Measurements from ENCODE around the gene NEURL3.
A peak's percentile ranks its signal among the peaks of the same experiment; 100 is the strongest.
"Not testable (repeated sequence)": the region's sequence is repeated elsewhere in the genome, so short reads cannot be mapped to it uniquely, and the experiment has no call there.

The NEURL3 gene

DNA sequence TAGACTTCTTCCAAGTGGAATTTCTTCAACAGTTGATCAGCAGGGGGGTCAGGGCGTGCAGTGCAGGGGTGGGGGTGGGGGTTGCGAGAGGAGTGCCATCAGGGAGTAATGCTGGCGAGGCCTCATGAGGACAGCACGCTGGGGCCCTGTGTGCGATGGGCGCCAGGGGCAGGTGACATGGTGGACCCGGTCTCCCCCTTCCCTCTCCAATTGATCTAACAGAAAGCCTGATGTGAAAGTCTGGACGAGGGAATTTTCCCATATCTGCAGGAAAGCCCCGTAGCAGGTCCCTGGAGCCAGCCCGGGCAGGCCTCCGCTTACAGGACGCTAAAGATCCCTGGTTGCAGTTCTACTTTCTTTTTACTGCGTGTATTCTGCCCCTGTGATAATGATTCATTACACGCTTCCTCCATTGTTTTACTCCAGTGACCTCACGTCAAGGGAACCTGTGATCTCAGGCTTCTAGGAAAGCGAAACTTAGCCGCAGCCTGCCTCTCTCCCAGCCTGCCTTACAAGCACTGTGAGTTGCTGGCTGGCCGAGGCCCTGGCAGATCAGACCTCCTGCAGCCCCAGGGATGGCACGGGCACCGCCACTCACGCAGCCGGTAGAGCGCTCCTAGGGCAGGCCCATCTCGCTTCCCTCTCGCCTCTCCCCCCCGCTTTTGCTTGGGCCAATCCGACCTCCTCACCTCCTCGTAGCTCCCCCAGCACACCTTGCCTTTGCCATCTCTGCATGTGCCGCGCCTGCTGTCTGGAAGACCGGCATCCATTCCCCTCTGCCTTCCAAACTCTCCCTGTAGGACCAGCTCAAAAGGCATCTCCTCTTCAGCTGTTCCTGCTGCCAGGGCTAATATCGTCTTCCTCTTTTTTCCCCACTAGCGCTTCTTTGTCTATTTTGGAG is 19.2 kb downstream of the NEURL3 start:
- Histone ChIP-seq H3K4me1 (no peaks in the 10 kb centered on the region), H3K9me3 (peaks cover 3% of the 10 kb centered on the region; the same call in 1 of the 2 replicates), H3K36me3 (replicated peaks) (no peaks in the 10 kb centered on the region), H3K4me3 (no peak overlapping the region), H3K27me3 (ENCODE audit: low read depth) (peaks cover 7% of the 10 kb centered on the region)
- DNase-seq (ENCODE audit: low spot score in 2 of 2): no peak
- in situ Hi-C loops (cut with MboI; ENCODE audit: low sequenced_read_pairs): no loop called here

- DNase-seq (ENCODE audit: low spot score in 2 of 2): no peak
- no peak overlapping the region for H3K4me3 ChIP-seq
Measured at GRCh38 chr2:96485350-96485749, 19.8 kb downstream of the NEURL3 start.

GRCh38 chr2:96484091-96484490 is 21.1 kb downstream of the NEURL3 start:
- no peak overlapping the region for H3K4me3 ChIP-seq
- no peaks in the 10 kb centered on the region; the same call in 1 of the 2 replicates for H3K27me3 ChIP-seq (ENCODE audit: low read depth)
- H3K4me1 ChIP-seq: no peaks in the 10 kb centered on the region
- in situ Hi-C loops (cut with MboI; ENCODE audit: low sequenced_read_pairs): no loop called here
- no peak for DNase-seq (ENCODE audit: low spot score in 2 of 2)
- no peaks in the 10 kb centered on the region for H3K36me3 ChIP-seq (replicated peaks)
- H3K9me3 ChIP-seq: no peaks in the 10 kb centered on the region

More at GRCh38 chr2:96485350-96485749, 19.8 kb downstream of the NEURL3 start:
- Histone ChIP-seq H3K27me3 (ENCODE audit: low read depth) (peaks cover 7% of the 10 kb centered on the region), H3K4me1 (no peaks in the 10 kb centered on the region), H3K9me3 (peaks cover 1% of the 10 kb centered on the region; the same call in 1 of the 2 replicates), H3K36me3 (replicated peaks) (no peaks in the 10 kb centered on the region)
- in situ Hi-C loops (cut with MboI; ENCODE audit: low sequenced_read_pairs): no loop called here

DNA sequence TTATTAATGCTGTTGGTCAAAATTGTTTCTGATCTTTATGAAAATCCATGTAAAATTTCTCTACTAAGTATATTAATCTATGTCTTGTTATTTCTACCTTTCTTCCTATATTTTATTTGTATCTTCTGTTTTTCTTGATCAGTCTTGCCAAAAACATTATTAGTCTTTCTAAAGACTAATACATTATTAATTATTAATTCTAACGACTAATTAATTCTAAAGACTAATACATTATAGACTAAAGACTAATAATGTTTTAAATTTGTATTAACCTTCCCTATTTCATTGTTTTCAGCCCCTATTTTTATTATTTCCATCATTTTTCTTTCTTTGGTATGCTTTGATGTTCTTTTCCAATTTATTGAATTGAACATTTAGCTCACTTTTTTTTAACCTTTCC is 27.7 kb downstream of the NEURL3 start:
- Histone ChIP-seq H3K9me3 (no peaks in the 10 kb centered on the region), H3K4me1 (no peaks in the 10 kb centered on the region), H3K4me3 (no peak overlapping the region), H3K36me3 (replicated peaks) (no peaks in the 10 kb centered on the region), H3K27me3 (ENCODE audit: low read depth) (peaks cover 18% of the 10 kb centered on the region)
- in situ Hi-C loops (cut with MboI; ENCODE audit: low sequenced_read_pairs): no loop called here
- no peak for DNase-seq (ENCODE audit: low spot score in 2 of 2)

DNA sequence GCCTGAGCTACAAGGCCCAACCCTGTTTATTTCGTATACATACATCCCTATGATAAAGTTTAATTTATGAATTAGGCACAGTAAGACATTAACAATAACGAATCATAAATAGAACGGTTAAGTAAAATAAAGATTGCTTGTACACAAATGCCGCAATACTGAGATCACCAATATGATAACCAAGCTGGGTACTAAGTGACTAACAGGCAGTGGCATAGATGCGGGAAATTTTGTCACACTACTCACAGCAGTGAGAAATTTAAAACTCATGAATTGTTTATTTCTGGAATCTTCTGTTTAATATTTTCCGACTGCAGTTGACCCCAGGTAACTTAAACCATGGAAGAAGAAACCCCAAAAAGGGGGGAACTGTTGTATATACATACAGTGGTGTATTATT is 33.4 kb downstream of the NEURL3 start:
- Histone ChIP-seq H3K4me3 (no peak overlapping the region), H3K27me3 (ENCODE audit: low read depth) (peaks cover 5% of the 10 kb centered on the region; the same call in 1 of the 2 replicates), H3K9me3 (no peaks in the 10 kb centered on the region), H3K4me1 (no peaks in the 10 kb centered on the region), H3K36me3 (replicated peaks) (no peaks in the 10 kb centered on the region)
- no peak for DNase-seq (ENCODE audit: low spot score in 2 of 2)
- in situ Hi-C loops (cut with MboI; ENCODE audit: low sequenced_read_pairs): no loop called here

- in situ Hi-C loops (cut with MboI; ENCODE audit: low sequenced_read_pairs): no loop called here
- Histone ChIP-seq H3K36me3 (replicated peaks) (no peaks in the 10 kb centered on the region), H3K4me1 (no peaks in the 10 kb centered on the region), H3K4me3 (no peak overlapping the region), H3K9me3 (no peaks in the 10 kb centered on the region), H3K27me3 (ENCODE audit: low read depth) (peaks cover 5% of the 10 kb centered on the region; the same call in 1 of the 2 replicates)
- peak in 1 of 2 experiments; percentile 49 for DNase-seq (ENCODE audit: low spot score in 2 of 2)
Measured at GRCh38 chr2:96470636-96471035, 34.5 kb downstream of the NEURL3 start.

- DNase-seq (ENCODE audit: low spot score in 2 of 2): no peak
- Histone ChIP-seq H3K4me3 (no peak overlapping the region), H3K36me3 (replicated peaks) (no peaks in the 10 kb centered on the region), H3K4me1 (no peaks in the 10 kb centered on the region), H3K27me3 (ENCODE audit: low read depth) (peaks cover under 1% of the 10 kb centered on the region), H3K9me3 (no peaks in the 10 kb centered on the region)
- in situ Hi-C loops (cut with MboI; ENCODE audit: low sequenced_read_pairs): no loop called here
Measured at GRCh38 chr2:96470109-96470508, 35.0 kb downstream of the NEURL3 start.

- no peaks in the 10 kb centered on the region; the same call in 1 of the 2 replicates for H3K27me3 ChIP-seq (ENCODE audit: low read depth)
- in situ Hi-C loops (cut with MboI; ENCODE audit: low sequenced_read_pairs): no loop called here
Measured at GRCh38 chr2:96468904-96469303, 36.3 kb downstream of the NEURL3 start.

GRCh38 chr2:96464651-96465050 is 40.5 kb downstream of the NEURL3 start:
- H3K4me3 ChIP-seq: no peak overlapping the region
- no peaks in the 10 kb centered on the region; the same call in 1 of the 2 replicates for H3K9me3 ChIP-seq
- in situ Hi-C loops (cut with MboI; ENCODE audit: low sequenced_read_pairs): no loop called here
- H3K4me1 ChIP-seq: no peaks in the 10 kb centered on the region
- no peaks in the 10 kb centered on the region for H3K36me3 ChIP-seq (replicated peaks)
- H3K27me3 ChIP-seq (ENCODE audit: low read depth): no peaks in the 10 kb centered on the region; the same call in 1 of the 2 replicates
- no peak for DNase-seq (ENCODE audit: low spot score in 2 of 2)

More at GRCh38 chr2:96468904-96469303, 36.3 kb downstream of the NEURL3 start:
- Histone ChIP-seq H3K36me3 (replicated peaks) (no peaks in the 10 kb centered on the region), H3K9me3 (no peaks in the 10 kb centered on the region), H3K4me1 (no peaks in the 10 kb centered on the region), H3K4me3 (no peak overlapping the region)
- DNase-seq (ENCODE audit: low spot score in 2 of 2): no peak

- Histone ChIP-seq H3K36me3 (replicated peaks) (no peaks in the 10 kb centered on the region), H3K4me3 (no peak overlapping the region), H3K27me3 (ENCODE audit: low read depth) (no peaks in the 10 kb centered on the region; the same call in 1 of the 2 replicates), H3K4me1 (no peaks in the 10 kb centered on the region), H3K9me3 (peaks cover 5% of the 10 kb centered on the region)
- in situ Hi-C loops (cut with MboI; ENCODE audit: low sequenced_read_pairs): no loop called here
- no peak for DNase-seq (ENCODE audit: low spot score in 2 of 2)
Measured at GRCh38 chr2:96464061-96464460, 41.1 kb downstream of the NEURL3 start.

DNA sequence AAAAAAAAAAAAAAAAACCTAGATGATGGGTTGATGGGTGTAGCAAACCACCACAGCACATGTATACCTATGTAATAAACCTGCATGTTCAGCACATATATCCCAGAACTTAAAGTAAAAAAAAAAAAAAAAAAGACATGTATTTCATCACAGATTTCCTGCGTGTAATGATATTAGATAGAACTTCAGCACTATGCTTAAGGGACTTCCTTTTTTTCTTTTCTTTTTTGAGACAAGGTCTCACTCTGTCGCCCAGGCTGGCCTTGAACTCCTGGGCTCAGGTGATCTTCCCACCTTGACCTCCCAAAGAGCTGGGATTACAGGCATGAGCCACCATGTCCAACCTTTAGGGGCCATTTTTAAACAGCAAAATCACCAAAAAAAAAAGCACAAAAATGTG is 42.0 kb downstream of the NEURL3 start:
- in situ Hi-C loops (cut with MboI; ENCODE audit: low sequenced_read_pairs): no loop called here
- no peak for DNase-seq (ENCODE audit: low spot score in 2 of 2)
- Histone ChIP-seq H3K4me3 (no peak overlapping the region), H3K36me3 (replicated peaks) (no peaks in the 10 kb centered on the region), H3K27me3 (ENCODE audit: low read depth) (no peaks in the 10 kb centered on the region; the same call in 1 of the 2 replicates), H3K4me1 (no peaks in the 10 kb centered on the region), H3K9me3 (peaks cover 8% of the 10 kb centered on the region)

DNA sequence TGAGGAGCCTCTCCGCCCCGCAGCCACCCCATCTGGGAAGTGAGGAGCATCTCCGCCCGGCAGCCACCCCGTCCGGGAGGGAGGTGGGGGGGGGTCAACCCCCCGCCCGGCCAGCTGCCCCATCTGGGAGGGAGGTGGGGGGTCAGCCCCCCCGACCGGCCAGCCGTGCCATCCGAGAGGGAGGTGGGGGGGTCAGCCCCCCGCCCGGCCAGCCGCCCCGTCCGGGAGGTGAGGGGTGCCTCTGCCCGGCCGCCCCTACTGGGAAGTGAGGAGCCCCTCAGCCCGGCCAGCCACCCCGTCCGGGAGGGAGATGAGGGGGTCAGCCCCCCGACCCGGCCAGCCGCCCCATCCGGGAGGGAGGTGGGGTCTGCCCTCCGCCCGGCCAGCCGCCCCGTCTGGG is 43.5 kb downstream of the NEURL3 start:
- H3K4me1 ChIP-seq; DNase-seq (ENCODE audit: low spot score in 2 of 2); H3K4me3 ChIP-seq; H3K9me3 ChIP-seq; H3K27me3 ChIP-seq (ENCODE audit: low read depth); in situ Hi-C loops (cut with MboI; ENCODE audit: low sequenced_read_pairs); H3K36me3 ChIP-seq (replicated peaks): not testable (repeated sequence)

DNA sequence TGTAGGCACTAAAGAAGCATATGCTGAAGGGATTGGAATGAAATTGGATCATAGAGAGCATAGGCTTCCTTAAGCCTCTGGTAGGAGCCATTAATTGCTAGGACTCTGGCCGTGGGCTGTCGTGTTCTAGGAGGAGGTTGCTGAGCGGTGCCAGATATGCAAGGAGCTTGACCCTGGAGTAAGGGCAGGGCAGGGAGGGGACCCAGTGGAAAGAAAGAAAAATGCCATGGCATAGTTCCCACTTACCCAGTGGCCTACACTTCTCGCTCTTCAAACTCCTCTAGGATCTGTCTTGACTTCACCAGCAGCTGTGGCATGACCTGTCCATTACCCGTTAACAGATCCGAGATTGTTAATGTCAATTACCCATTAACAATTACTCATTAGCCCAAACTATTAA is 53.1 kb downstream of the NEURL3 start:
- Histone ChIP-seq H3K36me3 (replicated peaks) (no peaks in the 10 kb centered on the region), H3K27me3 (ENCODE audit: low read depth) (no peaks in the 10 kb centered on the region), H3K4me3 (no peak overlapping the region), H3K9me3 (no peaks in the 10 kb centered on the region), H3K4me1 (no peaks in the 10 kb centered on the region)
- in situ Hi-C loops (cut with MboI; ENCODE audit: low sequenced_read_pairs): no loop called here
- no peak for DNase-seq (ENCODE audit: low spot score in 2 of 2)

DNA sequence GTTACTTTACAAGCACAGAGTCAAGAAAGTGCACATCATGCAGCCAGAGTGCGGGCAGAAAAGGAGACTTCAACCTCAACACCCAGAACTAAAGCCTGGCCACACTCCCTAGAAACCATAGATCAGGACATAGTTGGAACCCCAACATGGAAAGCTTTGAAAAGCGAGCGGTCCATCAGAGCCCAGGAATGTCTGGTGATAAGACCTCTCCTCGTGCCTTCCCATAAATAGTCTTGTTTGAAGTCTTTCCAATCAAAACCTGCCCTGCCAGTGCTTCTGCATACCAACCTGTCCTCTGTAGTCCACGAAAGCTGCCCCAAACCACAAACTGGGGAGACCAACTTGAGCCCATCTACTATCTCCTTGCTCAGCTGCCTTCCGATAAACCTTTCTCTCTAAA is 55.5 kb downstream of the NEURL3 start:
- Histone ChIP-seq H3K27me3 (ENCODE audit: low read depth) (no peaks in the 10 kb centered on the region), H3K4me1 (no peaks in the 10 kb centered on the region), H3K4me3 (no peak overlapping the region), H3K36me3 (replicated peaks) (no peaks in the 10 kb centered on the region), H3K9me3 (no peaks in the 10 kb centered on the region)
- no peak for DNase-seq (ENCODE audit: low spot score in 2 of 2)
- in situ Hi-C loops (cut with MboI; ENCODE audit: low sequenced_read_pairs): no loop called here

Data from HAP-1 (cell line).